KMS-11 (cell line): ENCODE data around the gene BTBD9.

Experiments
- H2AFZ ChIP-seq: fragments of 200-600 bp; sonication (generic); 2 replicates; pipeline ENCODE4 v1.6.1; 2016; ENCODE audit warnings: antibody characterized with exemption, mixed run types, low read depth
- H3K27ac ChIP-seq: fragments of 200-600 bp; sonication (generic); 2 replicates; pipeline ENCODE4 v1.6.1; 2016; ENCODE audit warnings: mild to moderate bottlenecking, mixed run types
- H3K27me3 ChIP-seq: fragments of 200-600 bp; sonication (generic); 2 replicates; pipeline ENCODE4 v1.6.1; 2017; ENCODE audit warnings: mild to moderate bottlenecking, low read depth, mixed run types, moderate library complexity; ENCODE audit not compliant: insufficient read depth
- H3K36me3 ChIP-seq: fragments of 200-600 bp; sonication (generic); 2 replicates; pipeline ENCODE4 v1.6.1; 2017; ENCODE audit warnings: mild to moderate bottlenecking, mixed run types; ENCODE audit not compliant: insufficient read depth
- H3K4me1 ChIP-seq: fragments of 200-600 bp; sonication (generic); 2 replicates; pipeline ENCODE4 v1.6.1; 2016; ENCODE audit warnings: mild to moderate bottlenecking, low read depth, mixed run types; ENCODE audit not compliant: poor library complexity, severe bottlenecking
- H3K4me2 ChIP-seq: fragments of 200-600 bp; sonication (generic); 2 replicates; pipeline ENCODE4 v1.7.0; 2016; ENCODE audit warnings: mild to moderate bottlenecking, mixed run types
- H3K4me3 ChIP-seq: fragments of 200-600 bp; sonication (generic); IDR thresholded peaks from 2 replicates; pipeline ENCODE4 v1.6.1; 2017; ENCODE audit warnings: low read depth, low read length, mixed read lengths; ENCODE audit not compliant: insufficient read depth
- H3K79me2 ChIP-seq: fragments of 200-600 bp; sonication (generic); 2 replicates; pipeline ENCODE4 v1.6.1; 2016; ENCODE audit warnings: low read depth, mixed run types; ENCODE audit not compliant: insufficient read depth
- H3K9ac ChIP-seq: fragments of 200-600 bp; sonication (generic); 2 replicates; pipeline ENCODE4 v1.6.1; 2016; ENCODE audit warnings: mild to moderate bottlenecking, mixed run types
- H4K20me1 ChIP-seq: fragments of 200-600 bp; sonication (generic); 2 replicates; pipeline ENCODE4 v1.6.1; 2016; ENCODE audit warnings: mild to moderate bottlenecking, mixed run types; ENCODE audit not compliant: insufficient read depth
- TF ChIP-seq, protein P1 (sequence below): fragments of 200-600 bp; sonication (generic); conservative IDR thresholded peaks from 2 replicates; pipeline ENCODE4 v1.6.1; 2017; ENCODE audit warnings: low read depth, mild to moderate bottlenecking, antibody characterized with exemption, low read length, moderate library complexity, mixed read lengths

Gene BTBD9

GRCh38 chr6:38415231-38416005 lies 224.3 kb downstream of the BTBD9 start:
- Histone ChIP-seq H3K4me3 (no peak overlapping the region), H4K20me1 (no peaks in the 10 kb centered on the region), H3K36me3 (no peaks in the 10 kb centered on the region), H2AFZ (no peak overlapping the region), H3K4me2 (no peak overlapping the region), H3K9ac (no peak overlapping the region), H3K79me2 (no peaks in the 10 kb centered on the region), H3K27me3 (no peaks in the 10 kb centered on the region), H3K4me1 (no peaks in the 10 kb centered on the region), H3K27ac (no peak overlapping the region)
- TF ChIP-seq, protein P1, sequence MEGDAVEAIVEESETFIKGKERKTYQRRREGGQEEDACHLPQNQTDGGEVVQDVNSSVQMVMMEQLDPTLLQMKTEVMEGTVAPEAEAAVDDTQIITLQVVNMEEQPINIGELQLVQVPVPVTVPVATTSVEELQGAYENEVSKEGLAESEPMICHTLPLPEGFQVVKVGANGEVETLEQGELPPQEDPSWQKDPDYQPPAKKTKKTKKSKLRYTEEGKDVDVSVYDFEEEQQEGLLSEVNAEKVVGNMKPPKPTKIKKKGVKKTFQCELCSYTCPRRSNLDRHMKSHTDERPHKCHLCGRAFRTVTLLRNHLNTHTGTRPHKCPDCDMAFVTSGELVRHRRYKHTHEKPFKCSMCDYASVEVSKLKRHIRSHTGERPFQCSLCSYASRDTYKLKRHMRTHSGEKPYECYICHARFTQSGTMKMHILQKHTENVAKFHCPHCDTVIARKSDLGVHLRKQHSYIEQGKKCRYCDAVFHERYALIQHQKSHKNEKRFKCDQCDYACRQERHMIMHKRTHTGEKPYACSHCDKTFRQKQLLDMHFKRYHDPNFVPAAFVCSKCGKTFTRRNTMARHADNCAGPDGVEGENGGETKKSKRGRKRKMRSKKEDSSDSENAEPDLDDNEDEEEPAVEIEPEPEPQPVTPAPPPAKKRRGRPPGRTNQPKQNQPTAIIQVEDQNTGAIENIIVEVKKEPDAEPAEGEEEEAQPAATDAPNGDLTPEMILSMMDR: no peak

- no peaks in the 10 kb centered on the region for H3K4me1 ChIP-seq
- no peaks in the 10 kb centered on the region for H3K27me3 ChIP-seq
- no peak overlapping the region for H3K4me2 ChIP-seq
- H3K4me3 ChIP-seq: no peak overlapping the region
- H4K20me1 ChIP-seq: no peaks in the 10 kb centered on the region
- TF ChIP-seq, protein P1: no peak
- no peaks in the 10 kb centered on the region for H3K36me3 ChIP-seq
- H3K79me2 ChIP-seq: no peaks in the 10 kb centered on the region
- no peak overlapping the region for H2AFZ ChIP-seq
- no peak overlapping the region for H3K9ac ChIP-seq
- no peak overlapping the region for H3K27ac ChIP-seq
These were observed 226.5 kb downstream of the BTBD9 start for GRCh38 chr6:38413102-38413800.

- Histone ChIP-seq H3K27ac (no peak overlapping the region), H3K4me1 (no peaks in the 10 kb centered on the region), H3K27me3 (no peaks in the 10 kb centered on the region), H3K4me2 (no peak overlapping the region), H3K9ac (no peak overlapping the region), H2AFZ (no peak overlapping the region), H4K20me1 (no peaks in the 10 kb centered on the region), H3K36me3 (no peaks in the 10 kb centered on the region), H3K4me3 (no peak overlapping the region), H3K79me2 (no peaks in the 10 kb centered on the region)
- TF ChIP-seq, protein P1: no peak
These were observed 232.5 kb downstream of the BTBD9 start for GRCh38 chr6:38407192-38407591.

DNA sequence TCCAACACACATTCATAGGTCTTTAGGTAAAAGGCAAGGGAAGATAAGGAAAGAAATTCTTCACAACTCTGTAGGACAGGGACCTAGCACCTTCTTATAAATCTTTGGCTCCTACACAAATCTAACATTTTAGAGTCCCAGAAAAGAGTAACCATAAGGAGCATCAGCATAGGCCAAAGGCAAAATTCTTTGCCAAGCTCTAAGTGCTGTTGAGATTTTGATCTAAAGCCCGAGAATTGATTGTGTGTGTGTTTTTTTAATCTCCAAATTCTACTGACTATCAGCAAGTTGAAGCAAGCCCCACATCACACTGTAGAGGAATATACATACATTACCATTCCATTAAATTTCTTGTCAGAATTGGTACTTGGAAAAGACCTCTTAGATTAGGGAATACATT lies 233.6 kb downstream of the BTBD9 start:
- Histone ChIP-seq H3K4me3 (no peak overlapping the region), H3K36me3 (no peaks in the 10 kb centered on the region), H3K79me2 (no peaks in the 10 kb centered on the region), H3K27ac (no peak overlapping the region), H4K20me1 (no peaks in the 10 kb centered on the region), H3K4me1 (no peaks in the 10 kb centered on the region), H2AFZ (no peak overlapping the region), H3K4me2 (no peak overlapping the region), H3K9ac (no peak overlapping the region), H3K27me3 (no peaks in the 10 kb centered on the region)
- TF ChIP-seq, protein P1: no peak
